ENCODE data around the gene SELENOM. TPM values are rescaled to one million over a fixed set of nuclear protein-coding genes. Genes with fewer than 3 reads are reported as not detected.

SELENOM gene
- total RNA-seq, 1 donor from 2014 or later: 157 TPM

GRCh38 chr22:31141551-31141950 lies 34.2 kb upstream of the SELENOM start:
- no peak for FAIRE-seq
- no peaks in the 10 kb centered on the region for H3K4me1 Mint-ChIP-seq (ENCODE audit: low read depth, unreplicated experiment)
- H3K9me3 Mint-ChIP-seq (ENCODE audit: unreplicated experiment): peaks cover 13% of the 10 kb centered on the region
- Histone ChIP-seq H3K79me2 (ENCODE audit: insufficient read depth, low read length) (no peaks in the 10 kb centered on the region), H3K9ac (ENCODE audit: low read length) (no peak overlapping the region), H3K4me2 (ENCODE audit: low read length) (no peak overlapping the region), H3K4me3 (ENCODE audit: insufficient read depth, low read depth, low read length) (no peak overlapping the region), H2AFZ (ENCODE audit: low read depth, low read length) (no peak overlapping the region), H3K27me3 (ENCODE audit: insufficient read depth, low read length) (peaks cover 7% of the 10 kb centered on the region), H4K20me1 (ENCODE audit: insufficient read depth, low read length) (no peaks in the 10 kb centered on the region), H3K4me1 (ENCODE audit: insufficient read depth, low read length) (peaks cover 3% of the 10 kb centered on the region), H3K36me3 (ENCODE audit: insufficient read depth, low read length) (no peaks in the 10 kb centered on the region), H3K27ac (ENCODE audit: low read depth, low read length) (no peak overlapping the region), H3K9me3 (ENCODE audit: insufficient read depth, low read depth, low read length) (no peaks in the 10 kb centered on the region)
- no peak overlapping the region for H3K4me3 Mint-ChIP-seq (ENCODE audit: unreplicated experiment)
- no peak for DNase-seq (ENCODE audit: low read depth)
- no peak for TF ChIP-seq CTCF (IDR thresholded peaks at IDR 0.05; ENCODE audit: insufficient read depth, low read depth, low read length)
- no peak for TF ChIP-seq EZH2 (IDR thresholded peaks at IDR 0.05; ENCODE audit: insufficient read depth, low read length)
- H3K27ac Mint-ChIP-seq (ENCODE audit: unreplicated experiment): no peak overlapping the region
- no peaks in the 10 kb centered on the region for H3K36me3 Mint-ChIP-seq (ENCODE audit: low read depth, unreplicated experiment)
- peaks cover 40% of the 10 kb centered on the region for H3K27me3 Mint-ChIP-seq (ENCODE audit: low read depth, unreplicated experiment)

- Histone ChIP-seq H3K27me3 (ENCODE audit: insufficient read depth, low read length) (peaks cover 7% of the 10 kb centered on the region), H3K9ac (ENCODE audit: low read length) (no peak overlapping the region), H3K9me3 (ENCODE audit: insufficient read depth, low read depth, low read length) (no peaks in the 10 kb centered on the region), H3K4me1 (ENCODE audit: insufficient read depth, low read length) (peaks cover 3% of the 10 kb centered on the region), H3K4me2 (ENCODE audit: low read length) (no peak overlapping the region), H3K36me3 (ENCODE audit: insufficient read depth, low read length) (no peaks in the 10 kb centered on the region), H3K79me2 (ENCODE audit: insufficient read depth, low read length) (no peaks in the 10 kb centered on the region), H4K20me1 (ENCODE audit: insufficient read depth, low read length) (no peaks in the 10 kb centered on the region), H3K4me3 (ENCODE audit: insufficient read depth, low read depth, low read length) (no peak overlapping the region), H3K27ac (ENCODE audit: low read depth, low read length) (no peak overlapping the region), H2AFZ (ENCODE audit: low read depth, low read length) (no peak overlapping the region)
- Mint-ChIP-seq H3K27me3 (ENCODE audit: low read depth, unreplicated experiment) (peaks cover 46% of the 10 kb centered on the region), H3K9me3 (ENCODE audit: unreplicated experiment) (peaks cover 12% of the 10 kb centered on the region), H3K36me3 (ENCODE audit: low read depth, unreplicated experiment) (no peaks in the 10 kb centered on the region), H3K4me1 (ENCODE audit: low read depth, unreplicated experiment) (no peaks in the 10 kb centered on the region), H3K4me3 (ENCODE audit: unreplicated experiment) (no peak overlapping the region), H3K27ac (ENCODE audit: unreplicated experiment) (no peak overlapping the region)
- DNase-seq (ENCODE audit: low read depth) (no peak), FAIRE-seq (no peak)
- no peak for TF ChIP-seq CTCF (IDR thresholded peaks at IDR 0.05; ENCODE audit: insufficient read depth, low read depth, low read length)
- TF ChIP-seq EZH2 (IDR thresholded peaks at IDR 0.05; ENCODE audit: insufficient read depth, low read length): no peak
Observed at GRCh38 chr22:31140746-31141145, 33.4 kb upstream of the SELENOM start.

GRCh38 chr22:31139866-31140716 lies 32.7 kb upstream of the SELENOM start, which contains the start of gene PLA2G3:
Gene PLA2G3 (minus strand): TSS chr22:31140508. CDS start chr22:31140354, 154 bp downstream.
- Histone ChIP-seq H3K4me3 (ENCODE audit: insufficient read depth, low read depth, low read length) (no peak within 1 kb of the TSS), H3K27ac (ENCODE audit: low read depth, low read length) (no peak within 1 kb of the TSS), H3K27me3 (ENCODE audit: insufficient read depth, low read length) (peaks cover 7% of the 10 kb centered on the region), H2AFZ (ENCODE audit: low read depth, low read length) (peak within 1 kb of the TSS; percentile 5), H4K20me1 (ENCODE audit: insufficient read depth, low read length) (no peaks in the 10 kb centered on the region), H3K4me2 (ENCODE audit: low read length) (no peak within 1 kb of the TSS), H3K4me1 (ENCODE audit: insufficient read depth, low read length) (peaks cover 3% of the 10 kb centered on the region), H3K36me3 (ENCODE audit: insufficient read depth, low read length) (no peaks in the 10 kb centered on the region), H3K79me2 (ENCODE audit: insufficient read depth, low read length) (no peaks in the 10 kb centered on the region), H3K9me3 (ENCODE audit: insufficient read depth, low read depth, low read length) (no peaks in the 10 kb centered on the region), H3K9ac (ENCODE audit: low read length) (no peak within 1 kb of the TSS)
- H3K27ac Mint-ChIP-seq (ENCODE audit: unreplicated experiment): no peak within 1 kb of the TSS
- H3K4me1 Mint-ChIP-seq (ENCODE audit: low read depth, unreplicated experiment): no peaks in the 10 kb centered on the region
- peak; percentile 52 for TF ChIP-seq EZH2 (IDR thresholded peaks at IDR 0.05; ENCODE audit: insufficient read depth, low read length)
- no peak for TF ChIP-seq CTCF (IDR thresholded peaks at IDR 0.05; ENCODE audit: insufficient read depth, low read depth, low read length)
- peaks cover 46% of the 10 kb centered on the region for H3K27me3 Mint-ChIP-seq (ENCODE audit: low read depth, unreplicated experiment)
- peaks cover 9% of the 10 kb centered on the region for H3K9me3 Mint-ChIP-seq (ENCODE audit: unreplicated experiment)
- H3K36me3 Mint-ChIP-seq (ENCODE audit: low read depth, unreplicated experiment): no peaks in the 10 kb centered on the region
- no peak for FAIRE-seq
- peak; percentile 58 for DNase-seq (ENCODE audit: low read depth)
- H3K4me3 Mint-ChIP-seq (ENCODE audit: unreplicated experiment): no peak within 1 kb of the TSS
